Ovary (tissue), 3 donors: ENCODE data around the gene PIGX.

ENCODE experiments used
- EP300 ChIP-seq: sonication (generic); formaldehyde crosslinking; IDR thresholded peaks from one replicate; pipeline ENCODE4 v1.6.1; 2017; ENCODE audit warnings: antibody characterized with exemption
- TF ChIP-seq, protein P1 (sequence below), 3 donors: fragments of 450-650 bp in 2 of 3; fragments of 200-600 bp in 1 of 3; IDR thresholded peaks; one replicate each; pipeline versions ENCODE4 v1.5.1 to v1.8.0; 2016 to 2022; ENCODE audit warnings: antibody characterized with exemption in 3 of 3, mild to moderate bottlenecking in 1 of 3
- donor health status: DM: no; HTN: no; CAD: no.

DNA sequence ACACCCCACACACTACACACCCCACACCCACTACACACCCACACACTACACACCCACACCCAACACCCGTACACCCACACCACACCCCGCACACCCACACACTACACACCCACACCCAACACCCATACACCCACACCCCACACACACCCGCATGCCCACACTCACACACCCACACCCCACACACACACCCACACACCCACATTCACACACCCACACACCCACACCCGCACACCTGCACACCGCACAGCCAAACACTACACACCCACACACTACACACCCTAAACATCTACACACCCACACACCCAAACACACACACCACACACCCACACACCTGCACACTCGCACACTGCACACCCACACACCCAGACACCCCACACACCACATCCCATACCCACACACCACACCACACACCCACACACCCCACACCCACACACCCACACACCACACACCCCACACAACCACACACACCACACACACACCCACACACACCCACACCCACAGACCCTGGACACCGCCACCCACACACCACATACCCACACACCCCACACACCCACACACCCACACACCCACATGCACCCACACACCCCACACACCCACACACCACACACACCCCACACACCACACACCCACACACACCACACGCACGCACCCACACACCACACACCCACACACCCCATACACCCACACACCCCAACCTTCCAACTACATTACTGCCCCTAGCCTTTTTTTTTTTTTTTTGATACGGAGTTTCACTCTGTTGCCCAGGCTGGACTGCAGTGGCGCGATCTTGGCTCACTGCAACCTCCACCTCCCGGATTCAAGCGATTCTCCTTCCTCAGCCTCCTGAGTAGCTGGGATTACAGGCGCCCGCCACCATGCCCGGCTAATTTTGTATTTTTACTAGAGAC is 17.0 kb upstream of the PIGX start:
- TF ChIP-seq, protein P1, sequence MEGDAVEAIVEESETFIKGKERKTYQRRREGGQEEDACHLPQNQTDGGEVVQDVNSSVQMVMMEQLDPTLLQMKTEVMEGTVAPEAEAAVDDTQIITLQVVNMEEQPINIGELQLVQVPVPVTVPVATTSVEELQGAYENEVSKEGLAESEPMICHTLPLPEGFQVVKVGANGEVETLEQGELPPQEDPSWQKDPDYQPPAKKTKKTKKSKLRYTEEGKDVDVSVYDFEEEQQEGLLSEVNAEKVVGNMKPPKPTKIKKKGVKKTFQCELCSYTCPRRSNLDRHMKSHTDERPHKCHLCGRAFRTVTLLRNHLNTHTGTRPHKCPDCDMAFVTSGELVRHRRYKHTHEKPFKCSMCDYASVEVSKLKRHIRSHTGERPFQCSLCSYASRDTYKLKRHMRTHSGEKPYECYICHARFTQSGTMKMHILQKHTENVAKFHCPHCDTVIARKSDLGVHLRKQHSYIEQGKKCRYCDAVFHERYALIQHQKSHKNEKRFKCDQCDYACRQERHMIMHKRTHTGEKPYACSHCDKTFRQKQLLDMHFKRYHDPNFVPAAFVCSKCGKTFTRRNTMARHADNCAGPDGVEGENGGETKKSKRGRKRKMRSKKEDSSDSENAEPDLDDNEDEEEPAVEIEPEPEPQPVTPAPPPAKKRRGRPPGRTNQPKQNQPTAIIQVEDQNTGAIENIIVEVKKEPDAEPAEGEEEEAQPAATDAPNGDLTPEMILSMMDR (IDR thresholded peaks at IDR 0.05), result no peak
- TF ChIP-seq EP300, result no peak
